NOMO-1 (cell line): ENCODE results near the gene NACC1.

Experiments
- DNase-seq, 2 experiments: peaks; one replicate each; lab custom pipeline; 2025; ENCODE audit not compliant: unreplicated experiment in 2 of 2; lab: John Stamatoyannopoulos, UW

NACC1 gene

DNA sequence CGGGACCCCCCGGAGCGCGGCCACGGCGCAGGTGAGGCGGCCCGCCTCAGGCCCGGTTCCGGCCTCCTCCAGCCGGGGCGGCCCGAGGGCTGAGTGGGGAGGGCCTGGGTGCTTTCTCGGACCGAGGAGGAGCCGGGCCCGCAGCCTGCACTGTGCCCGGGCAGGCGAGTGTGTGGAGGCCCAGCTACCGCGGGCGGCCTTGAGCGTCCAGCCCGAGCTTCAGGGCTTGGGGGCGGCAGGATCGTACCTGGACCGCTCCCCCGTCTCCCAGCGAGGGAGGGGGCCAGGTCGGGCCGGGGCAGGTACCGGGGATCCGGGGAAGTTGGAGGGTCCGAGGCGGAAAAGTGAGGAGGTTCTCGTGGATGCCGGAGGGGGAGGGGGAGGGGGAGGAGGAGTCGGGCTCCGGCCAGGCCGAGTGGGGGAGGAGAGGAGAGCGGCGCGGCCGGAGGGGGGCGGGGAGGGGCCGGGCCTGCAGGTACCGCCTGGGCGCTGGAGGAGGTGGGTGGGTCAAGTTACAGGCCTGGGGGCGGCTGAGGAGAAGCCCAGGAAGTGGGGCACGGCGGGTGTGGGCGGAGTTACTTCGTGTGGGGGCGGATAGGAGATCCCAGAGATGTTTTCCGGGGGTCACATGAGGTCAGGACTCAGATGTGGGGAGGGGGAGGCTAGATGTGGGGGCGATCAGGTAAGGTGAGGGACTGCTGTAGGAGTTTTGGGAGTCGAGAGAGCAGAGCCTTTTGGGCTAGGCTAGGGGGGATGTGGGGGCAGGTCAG lies 545 bp downstream of the NACC1 start:
- DNase-seq = no peak

DNA sequence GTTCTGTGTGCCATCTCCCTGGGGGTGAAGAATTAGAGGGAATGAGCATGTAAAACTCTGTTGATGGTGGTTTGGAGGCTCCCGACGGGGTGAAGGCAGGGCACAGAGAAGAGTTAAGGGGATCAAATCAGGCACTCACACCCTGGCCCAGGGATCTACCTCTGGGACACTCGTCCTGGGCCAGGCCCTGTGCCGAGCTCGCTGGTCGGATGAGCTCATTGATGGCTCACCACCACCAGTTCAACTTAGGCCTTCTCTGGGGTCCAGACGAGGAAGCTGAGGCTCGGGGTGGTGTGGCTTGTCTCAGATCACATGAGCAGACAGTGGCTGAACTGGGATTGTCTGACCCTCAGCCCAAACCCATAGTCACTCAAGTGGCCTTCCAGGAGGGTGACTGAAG lies 1.6 kb downstream of the NACC1 start:
- DNase-seq = no peak

DNA sequence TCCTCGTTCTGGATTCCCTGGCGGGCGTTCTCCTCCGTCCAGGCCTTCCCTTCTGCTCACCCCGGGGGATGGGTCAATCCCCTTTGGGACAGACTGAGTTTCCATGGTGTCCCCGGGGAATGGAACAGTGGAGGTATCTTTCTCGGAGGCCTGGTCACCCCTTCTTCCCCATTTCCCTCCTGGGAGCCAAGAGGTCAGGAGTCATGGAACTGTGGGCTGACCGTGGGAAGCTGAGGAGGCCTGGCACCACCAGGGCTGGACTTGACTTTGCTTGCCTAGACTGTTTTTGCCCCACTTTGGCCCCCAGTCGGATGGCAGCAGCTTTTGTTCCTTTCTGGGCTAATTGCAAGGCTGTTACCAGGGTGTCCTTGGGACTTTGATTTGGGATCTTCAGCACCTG lies 2.0 kb downstream of the NACC1 start:
- no peak for DNase-seq

DNA sequence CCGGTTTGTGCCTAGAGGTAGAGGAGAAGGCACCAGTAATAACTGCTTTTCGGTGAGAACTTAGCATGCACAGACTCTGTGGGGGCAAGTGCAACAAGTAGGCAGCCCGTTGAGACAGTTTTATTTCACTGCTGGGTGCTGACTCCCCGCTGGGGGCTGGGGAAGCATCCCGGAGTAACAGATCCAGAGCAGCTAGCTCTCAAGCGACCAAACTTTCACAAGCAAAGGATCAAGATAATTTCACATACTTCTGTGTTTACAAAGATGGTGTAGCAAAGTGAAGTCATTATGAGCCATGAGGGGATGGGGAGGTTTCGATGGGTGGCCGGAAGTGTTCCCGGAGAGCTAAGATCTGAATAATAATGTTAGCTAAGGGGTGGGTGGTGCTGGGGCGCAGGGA lies 2.8 kb downstream of the NACC1 start:
- no peak for DNase-seq

- no peak for DNase-seq
Observed at GRCh38 chr19:13121551-13122274, 3.6 kb downstream of the NACC1 start.

GRCh38 chr19:13122275-13122878 lies 4.3 kb downstream of the NACC1 start:
- no peak for DNase-seq

- DNase-seq = no peak
Observed at GRCh38 chr19:13122980-13123957, 5.2 kb downstream of the NACC1 start.

DNA sequence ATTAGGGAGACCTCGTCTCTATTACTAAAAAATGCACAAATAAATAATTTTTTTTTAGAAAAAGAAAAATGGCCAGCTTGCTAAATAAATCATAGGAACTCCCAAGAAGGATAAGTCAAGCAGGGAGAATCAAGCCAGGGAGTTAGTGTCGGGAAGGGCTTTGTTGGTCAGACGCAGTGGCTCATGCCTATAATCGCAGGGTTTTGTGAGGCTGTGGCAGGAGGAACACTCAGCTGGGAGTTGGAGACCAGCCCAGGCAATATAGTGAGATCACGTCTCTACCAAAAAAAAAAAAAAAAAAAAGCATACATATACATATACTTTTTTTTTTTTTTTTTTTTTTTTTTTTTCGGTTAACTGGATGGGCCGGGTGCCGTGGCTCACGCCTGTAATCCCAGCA lies 9.0 kb downstream of the NACC1 start:
- no peak for DNase-seq

DNA sequence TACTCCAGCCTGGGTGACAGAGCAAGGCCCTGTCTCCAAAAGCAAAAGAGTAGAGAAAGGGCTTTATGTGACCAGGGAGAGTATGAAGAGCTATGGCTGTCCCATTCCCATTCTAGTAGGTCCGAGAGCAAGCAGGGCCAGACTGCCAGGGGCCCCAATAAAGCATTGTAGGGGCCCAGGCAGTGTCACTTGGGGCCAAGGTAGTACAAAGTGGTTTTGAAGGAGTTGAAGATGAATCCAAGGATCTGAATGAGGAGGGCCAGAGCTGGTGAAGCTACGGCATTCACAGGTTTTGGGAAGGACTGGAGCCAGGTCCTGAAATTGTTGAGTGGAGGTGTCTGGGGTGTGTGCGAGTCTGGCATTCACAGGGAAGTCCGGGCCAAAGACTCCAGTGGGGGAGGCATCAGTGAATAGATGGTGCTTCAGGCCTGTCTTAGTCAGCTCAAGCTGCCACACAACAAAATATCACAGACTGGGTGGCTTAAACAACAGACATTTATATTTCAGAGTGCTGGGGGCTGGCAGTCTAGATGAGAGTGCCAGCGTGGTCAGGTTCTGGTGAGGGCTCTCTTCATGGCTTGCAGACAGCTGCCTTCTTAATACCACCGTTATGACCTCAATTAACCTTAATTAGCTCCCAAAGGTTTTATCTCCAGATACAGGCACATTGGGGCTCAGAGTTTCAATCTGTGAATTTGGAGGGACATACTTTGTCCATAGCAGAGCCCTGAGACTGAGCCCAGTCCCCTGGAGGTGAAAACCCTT lies 9.9 kb downstream of the NACC1 start:
- DNase-seq = no peak

DNA sequence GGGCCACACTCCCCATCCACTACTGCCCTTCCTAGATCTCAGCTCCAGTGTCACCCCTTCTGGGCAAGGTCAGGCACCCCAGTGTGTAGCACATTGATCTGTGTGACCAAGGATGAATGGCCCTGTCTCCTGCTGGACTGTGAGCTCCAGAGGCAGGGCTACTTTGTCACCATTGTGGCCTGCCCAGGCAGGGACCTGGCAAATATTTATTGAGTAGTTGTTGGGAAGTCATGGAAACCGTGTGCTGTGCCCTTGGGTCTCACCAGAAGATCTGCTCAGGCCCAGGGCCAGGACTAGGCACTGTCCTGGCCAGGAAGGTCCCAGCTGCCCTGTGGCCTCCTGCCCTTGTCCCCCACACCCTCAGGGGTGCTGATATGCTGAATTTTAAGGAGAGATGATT lies 10.5 kb downstream of the NACC1 start:
- DNase-seq = no peak

DNA sequence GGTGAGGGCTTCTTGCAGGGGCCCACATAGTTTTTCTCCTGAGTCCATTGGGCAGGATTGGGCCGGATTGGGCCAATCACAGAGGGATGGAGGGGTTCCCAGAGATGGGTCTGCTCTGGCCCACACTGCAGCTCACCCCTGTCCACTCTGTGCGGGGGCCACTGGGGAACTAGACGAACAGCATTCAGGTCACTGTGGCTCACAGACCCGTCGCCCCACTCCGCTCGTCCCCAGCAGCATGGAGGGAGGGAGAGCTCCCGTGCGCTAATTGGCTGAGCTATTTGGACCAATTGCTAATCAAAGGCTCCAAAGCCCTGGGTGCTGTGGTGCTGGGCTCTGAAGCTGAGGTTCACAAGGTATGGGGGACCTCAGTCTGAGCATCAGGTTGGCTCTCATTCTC lies 11.3 kb downstream of the NACC1 start:
- no peak for DNase-seq

- no peak for DNase-seq
Observed at GRCh38 chr19:13130886-13131490, 12.9 kb downstream of the NACC1 start.

DNA sequence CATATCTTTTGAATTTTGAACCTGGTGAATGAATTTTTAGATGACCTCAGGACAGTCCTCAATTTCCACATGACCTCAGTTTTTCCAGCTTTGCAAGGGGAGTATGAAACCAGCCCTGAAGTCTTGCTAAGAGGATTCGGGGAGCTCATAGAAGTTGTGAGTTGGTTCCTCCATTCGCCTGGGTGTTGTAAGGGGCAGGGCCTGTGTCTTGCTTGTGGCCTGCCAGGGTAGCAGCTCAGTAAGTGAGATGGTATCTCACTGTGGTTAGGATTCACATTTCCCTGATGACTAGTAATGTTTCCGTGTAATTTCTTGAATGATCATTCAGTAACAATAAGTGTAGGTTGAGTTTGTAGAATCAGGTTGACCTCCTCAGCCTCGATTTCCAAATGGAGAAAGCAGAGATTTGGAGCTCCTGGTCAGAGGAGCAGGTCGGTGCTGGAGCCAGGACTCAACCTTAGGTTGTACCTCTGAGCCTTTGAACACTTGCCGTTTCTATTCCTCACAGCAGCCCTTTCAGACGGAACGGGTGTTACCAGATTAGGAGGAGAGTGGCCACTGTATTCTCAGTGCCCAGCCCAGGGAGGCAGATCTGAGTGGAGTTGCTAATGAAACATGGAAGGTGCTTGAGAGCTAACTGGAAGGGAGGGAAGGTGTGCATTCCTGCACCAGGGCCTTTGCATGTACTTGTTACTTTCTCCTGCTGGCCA lies 14.6 kb downstream of the NACC1 start:
- no peak for DNase-seq

DNA sequence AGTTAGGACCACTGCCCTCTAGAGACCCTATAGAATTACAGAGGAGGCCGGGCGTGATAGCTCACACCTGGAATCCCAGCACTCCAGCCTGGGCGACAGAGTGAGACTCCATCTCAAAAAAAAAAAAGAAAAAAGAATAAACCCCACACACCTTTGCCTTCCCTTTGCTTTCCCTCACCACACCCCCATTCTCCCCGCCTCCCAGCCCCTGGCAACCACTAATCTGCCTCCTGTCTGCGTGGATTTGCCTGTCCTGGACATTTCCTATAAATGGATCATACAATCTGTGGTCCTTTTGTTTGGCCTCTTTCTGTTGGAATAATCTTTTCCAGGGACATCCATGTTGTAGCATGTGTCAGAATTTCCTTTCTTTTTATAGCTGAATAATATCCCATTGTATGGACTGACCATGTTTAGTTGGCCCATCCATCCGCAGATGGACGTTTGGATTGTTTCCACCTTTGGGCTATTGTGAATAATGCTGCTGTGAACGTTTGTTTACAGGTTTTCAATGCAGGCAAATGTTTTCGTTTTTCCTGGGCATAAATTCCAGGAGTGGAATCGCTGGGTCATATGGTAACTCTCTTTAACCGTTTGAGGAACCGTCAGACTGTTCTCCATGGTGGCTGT lies 15.3 kb downstream of the NACC1 start:
- no peak for DNase-seq

DNA sequence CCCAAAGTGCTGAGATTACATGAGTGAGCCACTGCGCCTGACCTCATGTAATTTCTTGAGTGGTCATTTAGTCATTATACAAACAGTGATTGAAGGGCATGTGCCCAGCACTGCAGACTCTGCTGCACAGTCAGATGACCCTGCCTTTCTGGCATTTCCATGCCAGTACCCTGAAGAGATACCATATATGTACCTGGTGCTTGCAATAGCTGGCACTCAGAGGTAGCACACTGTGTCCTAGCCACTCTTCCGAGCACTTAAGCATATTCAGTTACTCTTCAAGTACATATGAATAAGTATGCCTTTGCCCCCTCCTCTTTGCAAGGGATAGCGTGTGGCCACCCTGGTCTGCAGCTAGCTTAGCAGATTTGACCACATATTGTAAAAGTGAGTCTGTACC lies 16.6 kb downstream of the NACC1 start:
- no peak for DNase-seq

DNA sequence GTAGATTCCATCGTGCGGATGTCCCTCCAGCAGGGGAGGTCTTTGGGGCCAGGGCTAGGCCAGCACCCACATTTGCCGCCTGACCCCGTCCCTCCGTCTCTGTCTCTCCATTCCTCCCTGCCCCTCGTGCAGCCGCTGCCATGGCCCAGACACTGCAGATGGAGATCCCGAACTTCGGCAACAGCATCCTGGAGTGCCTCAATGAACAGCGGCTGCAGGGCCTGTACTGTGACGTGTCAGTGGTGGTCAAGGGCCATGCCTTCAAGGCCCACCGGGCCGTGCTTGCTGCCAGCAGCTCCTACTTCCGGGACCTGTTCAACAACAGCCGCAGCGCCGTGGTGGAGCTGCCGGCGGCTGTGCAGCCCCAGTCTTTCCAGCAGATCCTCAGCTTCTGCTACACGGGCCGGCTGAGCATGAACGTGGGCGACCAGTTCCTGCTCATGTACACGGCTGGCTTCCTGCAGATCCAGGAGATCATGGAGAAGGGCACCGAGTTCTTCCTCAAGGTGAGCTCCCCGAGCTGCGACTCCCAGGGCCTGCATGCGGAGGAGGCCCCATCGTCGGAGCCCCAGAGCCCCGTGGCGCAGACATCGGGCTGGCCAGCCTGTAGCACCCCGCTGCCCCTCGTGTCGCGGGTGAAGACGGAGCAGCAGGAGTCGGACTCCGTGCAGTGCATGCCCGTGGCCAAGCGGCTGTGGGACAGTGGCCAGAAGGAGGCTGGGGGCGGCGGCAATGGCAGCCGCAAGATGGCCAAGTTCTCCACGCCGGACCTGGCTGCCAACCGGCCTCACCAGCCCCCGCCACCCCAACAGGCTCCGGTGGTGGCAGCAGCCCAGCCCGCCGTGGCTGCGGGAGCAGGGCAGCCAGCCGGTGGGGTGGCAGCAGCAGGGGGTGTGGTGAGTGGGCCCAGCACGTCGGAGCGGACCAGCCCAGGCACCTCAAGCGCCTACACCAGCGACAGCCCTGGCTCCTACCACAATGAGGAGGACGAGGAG lies 17.3 kb downstream of the NACC1 start:
- DNase-seq = no peak

DNA sequence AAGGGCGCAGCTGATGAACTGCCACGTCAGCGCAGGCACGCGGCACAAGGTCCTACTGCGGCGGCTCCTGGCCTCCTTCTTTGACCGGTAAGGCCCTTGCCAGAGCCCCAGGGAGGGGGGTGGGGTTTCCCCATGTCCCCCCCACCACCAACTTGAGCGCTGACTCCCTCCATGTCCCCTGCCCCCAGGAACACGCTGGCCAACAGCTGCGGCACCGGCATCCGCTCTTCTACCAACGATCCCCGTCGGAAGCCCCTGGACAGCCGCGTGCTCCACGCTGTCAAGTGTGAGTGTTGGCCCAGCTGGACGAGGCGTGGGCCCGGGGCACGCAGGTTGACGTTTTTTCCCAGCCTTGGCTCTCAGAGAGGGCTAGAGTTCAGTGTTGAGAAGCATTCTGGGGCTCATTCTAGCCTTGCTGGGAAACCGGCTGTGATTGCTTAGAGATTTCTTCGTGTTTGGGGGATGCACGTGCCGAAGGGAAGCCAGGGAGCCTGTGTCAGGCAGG lies 19.3 kb downstream of the NACC1 start:
- DNase-seq = no peak
